H1 (cell line): Measurements from ENCODE around the gene ZNF646. TPM values are rescaled to one million over a fixed set of nuclear protein-coding genes. Genes with fewer than 3 reads are reported as not detected.

Source experiments
- SIN3A ChIP-seq, 2 experiments: IDR thresholded peaks in 1 of 2; conservative IDR thresholded peaks in 1 of 2; 2 replicates each; pipeline ENCODE4 v1.6.1; 2011 to 2012; ENCODE audit warnings: low read length in 2 of 2, improper control_type of control experiment in 1 of 2, low read depth in 1 of 2, mild to moderate bottlenecking in 1 of 2
- polyA plus RNA-seq, 7 experiments: library from polyadenylated mRNA; depleted of rRNA in 3 of 7; stranded (reverse) in 5 of 7; unstranded in 2 of 7; fragments of >200 nt in 5 of 7; fragments of 200-250 nt in 2 of 7; gene quantifications; 1 replicate in 5 of 7; 2 replicates in 1 of 7; 4 replicates in 1 of 7; pipeline versions ENCODE4 v1.2.1 to v1.2.3, GENCODE V29; 2011 to 2013; ENCODE audit warnings: missing spikeins in 2 of 7, mixed read lengths in 2 of 7
- total RNA-seq: library from RNA; stranded (reverse); fragmentation: NEBNext Ultra II Directional; extraction: Animal tissue kit (Norgen Biotek cat#: 25700); gene quantifications from 2 replicates; pipeline ENCODE4 v1.2.1, GENCODE V29; 2021
- TF ChIP-seq, protein P1 (sequence below): fragments of 300-600 bp; sonication (generic); IDR thresholded peaks from 2 replicates; pipeline ENCODE4 v1.7.1; 2012; ENCODE audit warnings: low read length, moderate library complexity, mild to moderate bottlenecking, inconsistent platforms; ENCODE audit not compliant: insufficient replicate concordance

ZNF646 gene
- total and polyA plus RNA-seq, 2 of the 8 experiments (the other 6 are each of a cell fraction or from before 2014, with no cell fraction given), result 6.5 to 25.0 TPM

DNA sequence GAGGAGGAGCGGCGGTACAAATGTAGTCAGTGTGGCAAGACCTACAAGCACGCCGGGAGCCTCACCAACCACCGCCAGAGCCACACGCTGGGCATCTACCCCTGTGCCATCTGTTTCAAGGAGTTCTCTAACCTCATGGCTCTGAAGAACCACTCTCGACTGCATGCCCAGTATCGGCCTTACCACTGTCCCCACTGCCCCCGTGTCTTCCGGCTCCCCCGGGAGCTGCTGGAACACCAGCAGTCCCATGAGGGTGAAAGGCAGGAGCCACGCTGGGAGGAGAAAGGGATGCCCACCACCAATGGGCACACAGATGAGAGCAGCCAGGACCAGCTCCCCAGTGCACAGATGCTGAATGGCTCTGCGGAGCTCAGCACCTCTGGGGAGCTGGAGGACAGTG lies 2.8 kb downstream of the ZNF646 start (continued):
- TF ChIP-seq, protein P1, sequence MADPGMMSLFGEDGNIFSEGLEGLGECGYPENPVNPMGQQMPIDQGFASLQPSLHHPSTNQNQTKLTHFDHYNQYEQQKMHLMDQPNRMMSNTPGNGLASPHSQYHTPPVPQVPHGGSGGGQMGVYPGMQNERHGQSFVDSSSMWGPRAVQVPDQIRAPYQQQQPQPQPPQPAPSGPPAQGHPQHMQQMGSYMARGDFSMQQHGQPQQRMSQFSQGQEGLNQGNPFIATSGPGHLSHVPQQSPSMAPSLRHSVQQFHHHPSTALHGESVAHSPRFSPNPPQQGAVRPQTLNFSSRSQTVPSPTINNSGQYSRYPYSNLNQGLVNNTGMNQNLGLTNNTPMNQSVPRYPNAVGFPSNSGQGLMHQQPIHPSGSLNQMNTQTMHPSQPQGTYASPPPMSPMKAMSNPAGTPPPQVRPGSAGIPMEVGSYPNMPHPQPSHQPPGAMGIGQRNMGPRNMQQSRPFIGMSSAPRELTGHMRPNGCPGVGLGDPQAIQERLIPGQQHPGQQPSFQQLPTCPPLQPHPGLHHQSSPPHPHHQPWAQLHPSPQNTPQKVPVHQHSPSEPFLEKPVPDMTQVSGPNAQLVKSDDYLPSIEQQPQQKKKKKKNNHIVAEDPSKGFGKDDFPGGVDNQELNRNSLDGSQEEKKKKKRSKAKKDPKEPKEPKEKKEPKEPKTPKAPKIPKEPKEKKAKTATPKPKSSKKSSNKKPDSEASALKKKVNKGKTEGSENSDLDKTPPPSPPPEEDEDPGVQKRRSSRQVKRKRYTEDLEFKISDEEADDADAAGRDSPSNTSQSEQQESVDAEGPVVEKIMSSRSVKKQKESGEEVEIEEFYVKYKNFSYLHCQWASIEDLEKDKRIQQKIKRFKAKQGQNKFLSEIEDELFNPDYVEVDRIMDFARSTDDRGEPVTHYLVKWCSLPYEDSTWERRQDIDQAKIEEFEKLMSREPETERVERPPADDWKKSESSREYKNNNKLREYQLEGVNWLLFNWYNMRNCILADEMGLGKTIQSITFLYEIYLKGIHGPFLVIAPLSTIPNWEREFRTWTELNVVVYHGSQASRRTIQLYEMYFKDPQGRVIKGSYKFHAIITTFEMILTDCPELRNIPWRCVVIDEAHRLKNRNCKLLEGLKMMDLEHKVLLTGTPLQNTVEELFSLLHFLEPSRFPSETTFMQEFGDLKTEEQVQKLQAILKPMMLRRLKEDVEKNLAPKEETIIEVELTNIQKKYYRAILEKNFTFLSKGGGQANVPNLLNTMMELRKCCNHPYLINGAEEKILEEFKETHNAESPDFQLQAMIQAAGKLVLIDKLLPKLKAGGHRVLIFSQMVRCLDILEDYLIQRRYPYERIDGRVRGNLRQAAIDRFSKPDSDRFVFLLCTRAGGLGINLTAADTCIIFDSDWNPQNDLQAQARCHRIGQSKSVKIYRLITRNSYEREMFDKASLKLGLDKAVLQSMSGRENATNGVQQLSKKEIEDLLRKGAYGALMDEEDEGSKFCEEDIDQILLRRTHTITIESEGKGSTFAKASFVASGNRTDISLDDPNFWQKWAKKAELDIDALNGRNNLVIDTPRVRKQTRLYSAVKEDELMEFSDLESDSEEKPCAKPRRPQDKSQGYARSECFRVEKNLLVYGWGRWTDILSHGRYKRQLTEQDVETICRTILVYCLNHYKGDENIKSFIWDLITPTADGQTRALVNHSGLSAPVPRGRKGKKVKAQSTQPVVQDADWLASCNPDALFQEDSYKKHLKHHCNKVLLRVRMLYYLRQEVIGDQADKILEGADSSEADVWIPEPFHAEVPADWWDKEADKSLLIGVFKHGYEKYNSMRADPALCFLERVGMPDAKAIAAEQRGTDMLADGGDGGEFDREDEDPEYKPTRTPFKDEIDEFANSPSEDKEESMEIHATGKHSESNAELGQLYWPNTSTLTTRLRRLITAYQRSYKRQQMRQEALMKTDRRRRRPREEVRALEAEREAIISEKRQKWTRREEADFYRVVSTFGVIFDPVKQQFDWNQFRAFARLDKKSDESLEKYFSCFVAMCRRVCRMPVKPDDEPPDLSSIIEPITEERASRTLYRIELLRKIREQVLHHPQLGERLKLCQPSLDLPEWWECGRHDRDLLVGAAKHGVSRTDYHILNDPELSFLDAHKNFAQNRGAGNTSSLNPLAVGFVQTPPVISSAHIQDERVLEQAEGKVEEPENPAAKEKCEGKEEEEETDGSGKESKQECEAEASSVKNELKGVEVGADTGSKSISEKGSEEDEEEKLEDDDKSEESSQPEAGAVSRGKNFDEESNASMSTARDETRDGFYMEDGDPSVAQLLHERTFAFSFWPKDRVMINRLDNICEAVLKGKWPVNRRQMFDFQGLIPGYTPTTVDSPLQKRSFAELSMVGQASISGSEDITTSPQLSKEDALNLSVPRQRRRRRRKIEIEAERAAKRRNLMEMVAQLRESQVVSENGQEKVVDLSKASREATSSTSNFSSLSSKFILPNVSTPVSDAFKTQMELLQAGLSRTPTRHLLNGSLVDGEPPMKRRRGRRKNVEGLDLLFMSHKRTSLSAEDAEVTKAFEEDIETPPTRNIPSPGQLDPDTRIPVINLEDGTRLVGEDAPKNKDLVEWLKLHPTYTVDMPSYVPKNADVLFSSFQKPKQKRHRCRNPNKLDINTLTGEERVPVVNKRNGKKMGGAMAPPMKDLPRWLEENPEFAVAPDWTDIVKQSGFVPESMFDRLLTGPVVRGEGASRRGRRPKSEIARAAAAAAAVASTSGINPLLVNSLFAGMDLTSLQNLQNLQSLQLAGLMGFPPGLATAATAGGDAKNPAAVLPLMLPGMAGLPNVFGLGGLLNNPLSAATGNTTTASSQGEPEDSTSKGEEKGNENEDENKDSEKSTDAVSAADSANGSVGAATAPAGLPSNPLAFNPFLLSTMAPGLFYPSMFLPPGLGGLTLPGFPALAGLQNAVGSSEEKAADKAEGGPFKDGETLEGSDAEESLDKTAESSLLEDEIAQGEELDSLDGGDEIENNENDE, result no peak
- no peak for TF ChIP-seq SIN3A (conservative IDR thresholded peaks at IDR 0.05 in 1 of 2, IDR thresholded peaks at IDR 0.05 in 1 of 2; ENCODE audit: low read depth in 1 of 2, low read length in 2 of 2)
